Activated T-cell treated with anti-CD3 and anti-CD28 coated beads, Interleukin-2, amount 50 U/mL, for 24 hours (primary cell): ENCODE measurements around the gene ZCCHC2.

ENCODE experiments used
- DNase-seq: peaks from one replicate; pipeline ENCODE4 v3.0.0-alpha.2; 2020
- H3K27ac Mint-ChIP-seq: 2 replicates; pipeline ENCODE4 v1.8.0; 2020; ENCODE audit warnings: mild to moderate bottlenecking, mixed read lengths
- H3K27me3 Mint-ChIP-seq: 2 replicates; pipeline ENCODE4 v1.8.0; 2020; ENCODE audit warnings: mixed read lengths
- H3K36me3 Mint-ChIP-seq: 2 replicates; pipeline ENCODE4 v1.8.0; 2020; ENCODE audit warnings: low read depth, mixed read lengths
- H3K4me1 Mint-ChIP-seq: 2 replicates; pipeline ENCODE4 v1.8.0; 2020; ENCODE audit warnings: low read depth, mixed read lengths
- H3K4me3 Mint-ChIP-seq: 2 replicates; pipeline ENCODE4 v1.8.0; 2020; ENCODE audit warnings: mild to moderate bottlenecking, moderate library complexity, mixed read lengths
- H3K9me3 Mint-ChIP-seq: 2 replicates; pipeline ENCODE4 v1.8.0; 2020; ENCODE audit warnings: mixed read lengths

Gene ZCCHC2

DNA sequence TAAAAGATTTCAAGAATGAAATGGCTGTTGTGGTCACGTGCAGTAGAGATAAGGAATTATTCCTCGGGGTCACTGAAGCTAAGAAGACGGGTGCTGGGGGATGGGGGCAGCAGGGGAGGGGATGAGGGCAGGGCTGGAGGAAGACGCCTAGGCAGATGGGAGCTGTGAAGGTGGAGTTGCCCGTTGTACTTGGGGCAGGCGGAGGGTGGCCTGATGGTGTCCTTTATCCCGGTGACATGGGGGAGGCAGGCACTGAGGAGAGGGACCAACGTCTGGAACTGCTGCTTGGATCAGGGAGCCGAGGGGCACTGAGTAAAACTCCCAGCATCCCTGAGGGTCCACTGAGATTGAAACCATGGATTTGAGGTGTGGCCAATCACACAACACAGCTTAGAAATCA lies 64.9 kb downstream of the ZCCHC2 start:
- Mint-ChIP-seq H3K27me3 (peaks cover 10% of the 10 kb centered on the region), H3K27ac (peak overlapping the region; percentile 65), H3K4me1 (peaks cover 48% of the 10 kb centered on the region)

DNA sequence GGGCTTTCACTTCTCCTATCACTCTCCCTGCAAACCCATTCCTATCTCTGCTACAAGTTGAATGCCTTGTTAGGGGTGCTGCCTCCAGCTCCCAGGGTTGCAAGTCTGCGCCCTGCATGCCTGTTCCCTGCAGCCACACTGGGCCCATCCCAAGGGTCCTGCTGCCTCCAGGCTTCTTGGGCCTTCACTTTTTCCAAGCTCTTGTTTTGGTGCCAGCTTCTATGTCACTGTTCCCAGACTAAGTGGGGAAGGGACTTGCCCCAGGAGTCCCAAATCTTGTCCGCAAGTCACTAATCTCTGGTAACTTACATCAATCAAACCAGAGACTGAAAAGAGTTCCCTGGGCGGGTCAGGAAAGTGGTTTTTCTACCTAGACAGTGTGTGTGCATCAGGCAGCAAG lies 65.4 kb downstream of the ZCCHC2 start:
- peaks cover 10% of the 10 kb centered on the region for H3K27me3 Mint-ChIP-seq
- peaks cover 3% of the 10 kb centered on the region for H3K9me3 Mint-ChIP-seq
- DNase-seq = no peak
- H3K4me1 Mint-ChIP-seq = peaks cover 44% of the 10 kb centered on the region
- no peak overlapping the region for H3K4me3 Mint-ChIP-seq
- H3K27ac Mint-ChIP-seq = no peak overlapping the region
- H3K36me3 Mint-ChIP-seq = peaks cover 30% of the 10 kb centered on the region

More for the DNA sequence above, 64.9 kb downstream of the ZCCHC2 start:
- Mint-ChIP-seq H3K9me3 (peaks cover 3% of the 10 kb centered on the region), H3K36me3 (peaks cover 32% of the 10 kb centered on the region), H3K4me3 (no peak overlapping the region)
- DNase-seq = no peak

DNA sequence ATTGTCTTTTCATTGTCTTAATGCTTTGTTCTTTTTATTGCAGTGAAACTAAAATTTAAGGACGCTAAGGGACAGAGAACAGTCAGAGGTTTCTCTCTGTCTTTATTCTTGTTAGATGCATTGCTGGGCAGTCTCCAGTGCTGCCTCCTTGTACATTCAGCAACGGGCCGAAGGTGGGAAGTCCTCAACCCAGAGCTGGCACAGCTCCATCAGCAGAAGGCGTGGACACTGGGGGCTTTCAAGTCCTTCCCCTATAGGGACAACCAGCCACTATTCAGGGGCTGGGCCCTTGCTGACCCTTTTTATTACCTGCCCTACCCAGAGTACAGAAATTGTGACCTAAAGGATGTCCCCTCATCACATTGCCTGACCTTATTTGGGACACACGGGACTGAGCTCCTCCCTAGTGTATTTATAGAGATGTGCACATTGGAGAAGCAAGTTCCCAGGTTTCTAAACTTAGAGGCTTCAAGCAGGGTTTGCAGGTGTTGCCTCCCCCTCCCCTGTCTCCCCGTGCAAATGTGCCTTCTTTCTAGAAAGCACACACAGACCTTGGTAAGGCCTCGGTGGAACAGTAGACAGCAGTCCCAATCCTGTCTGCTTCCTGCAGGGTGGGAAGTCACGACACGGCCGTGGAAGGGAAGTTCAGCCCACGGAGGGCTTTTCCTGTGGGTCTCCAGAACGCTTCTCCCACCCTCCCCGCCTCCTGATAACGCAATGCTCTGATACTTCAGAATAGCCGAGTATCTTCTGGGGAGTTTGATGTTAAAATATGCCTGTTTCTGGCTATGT lies 68.2 kb downstream of the ZCCHC2 start:
- peaks cover 9% of the 10 kb centered on the region for H3K36me3 Mint-ChIP-seq
- no peak overlapping the region for H3K27ac Mint-ChIP-seq
- DNase-seq = no peak
- H3K27me3 Mint-ChIP-seq = peaks cover 17% of the 10 kb centered on the region
- peaks cover 16% of the 10 kb centered on the region for H3K4me1 Mint-ChIP-seq
- H3K4me3 Mint-ChIP-seq = no peak overlapping the region
- H3K9me3 Mint-ChIP-seq = peaks cover 3% of the 10 kb centered on the region

DNA sequence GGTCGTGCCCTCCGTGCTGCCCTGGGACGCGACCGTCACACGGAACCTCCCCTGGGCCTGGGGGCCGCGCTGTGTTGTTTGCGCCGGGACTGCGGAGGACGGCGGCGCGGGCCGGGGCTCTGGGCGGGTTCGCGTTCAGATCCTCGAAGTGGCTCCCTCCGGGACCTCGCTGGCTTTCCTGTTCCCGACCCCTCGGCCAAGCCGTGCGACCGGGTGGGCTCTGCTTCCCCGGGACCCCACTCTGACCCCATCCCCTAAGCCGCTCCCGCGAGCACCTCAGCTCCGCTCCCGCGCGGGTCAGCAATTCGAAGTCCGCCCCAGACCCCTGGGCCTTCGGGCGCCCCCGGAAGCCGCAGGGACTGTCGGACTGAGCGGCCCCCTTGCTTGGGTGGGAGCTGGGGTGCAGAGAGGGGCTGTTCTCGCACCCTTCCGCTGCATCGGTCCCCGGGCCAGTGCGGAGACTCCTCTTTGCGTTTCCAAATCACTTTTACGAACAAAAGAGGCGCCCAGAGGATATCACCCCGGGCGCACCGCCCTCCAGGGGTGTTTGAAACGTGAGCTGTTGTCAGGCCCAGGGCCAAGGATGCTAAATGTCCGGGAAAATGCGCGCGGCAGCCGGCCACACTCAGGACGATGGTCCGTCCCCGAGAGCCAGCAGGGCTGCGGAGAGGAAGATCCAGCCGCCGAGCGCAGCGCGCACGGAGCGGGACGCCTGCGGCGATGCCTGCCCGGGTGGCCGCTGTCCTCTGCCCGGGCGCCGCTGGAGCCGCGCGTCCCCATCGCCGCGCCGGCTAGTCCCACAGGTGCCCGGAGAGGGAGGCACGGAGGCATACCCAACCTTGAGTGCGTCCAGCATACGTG lies 73.5 kb downstream of the ZCCHC2 start:
- H3K27ac Mint-ChIP-seq = no peak overlapping the region
- H3K27me3 Mint-ChIP-seq = peaks cover 68% of the 10 kb centered on the region

DNA sequence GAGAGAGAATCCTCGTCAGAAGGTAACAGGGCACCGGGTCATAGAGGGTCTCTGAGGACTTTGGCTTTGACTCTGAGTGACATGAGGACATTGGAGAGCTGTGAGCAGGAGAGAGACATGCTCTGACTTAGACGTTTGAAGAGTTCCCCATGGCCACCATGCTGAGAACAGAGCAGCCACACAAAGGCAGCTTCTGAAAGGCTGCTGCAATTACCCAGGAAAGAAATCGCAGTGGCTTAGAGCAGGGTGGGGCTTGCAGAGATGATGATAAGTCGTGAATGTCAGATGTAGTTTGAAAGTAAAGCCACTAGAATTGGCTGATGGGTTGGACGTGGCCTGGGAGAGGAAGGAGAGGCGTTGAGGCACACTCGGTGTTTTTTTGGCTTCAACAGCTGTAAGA lies 79.0 kb downstream of the ZCCHC2 start:
- Mint-ChIP-seq H3K9me3 (no peaks in the 10 kb centered on the region), H3K27ac (no peak overlapping the region), H3K27me3 (peaks cover 63% of the 10 kb centered on the region), H3K4me1 (peaks cover 5% of the 10 kb centered on the region), H3K4me3 (no peak overlapping the region), H3K36me3 (no peaks in the 10 kb centered on the region)
- DNase-seq = no peak

More for the DNA sequence above, 73.5 kb downstream of the ZCCHC2 start:
- no peak for DNase-seq
- Mint-ChIP-seq H3K9me3 (peaks cover 3% of the 10 kb centered on the region), H3K36me3 (no peaks in the 10 kb centered on the region), H3K4me3 (peak overlapping the region; percentile 58), H3K4me1 (peaks cover 10% of the 10 kb centered on the region)

DNA sequence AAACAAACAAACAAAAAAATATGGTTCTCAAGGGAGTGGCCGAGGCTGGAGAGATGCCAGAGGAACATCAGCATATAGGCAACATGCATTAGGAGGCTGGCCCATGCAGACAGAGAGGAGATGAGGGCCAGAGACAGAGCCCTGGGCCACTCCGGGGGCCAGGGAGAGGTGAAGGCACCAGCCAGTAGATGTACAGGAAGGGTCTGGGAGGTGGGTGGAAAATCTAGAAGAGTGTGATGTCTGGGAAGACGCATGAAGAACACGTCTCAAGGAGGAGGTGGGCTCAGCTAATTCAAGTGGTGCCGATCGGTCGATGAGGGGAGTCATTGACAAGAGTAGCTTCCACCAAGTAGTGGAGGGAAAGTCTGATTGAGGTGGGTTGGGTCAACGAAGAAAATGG lies 79.9 kb downstream of the ZCCHC2 start:
- H3K4me1 Mint-ChIP-seq = no peaks in the 10 kb centered on the region
- no peak overlapping the region for H3K4me3 Mint-ChIP-seq
- no peaks in the 10 kb centered on the region for H3K9me3 Mint-ChIP-seq
- peaks cover 55% of the 10 kb centered on the region for H3K27me3 Mint-ChIP-seq
- no peak for DNase-seq
- H3K36me3 Mint-ChIP-seq = no peaks in the 10 kb centered on the region
- no peak overlapping the region for H3K27ac Mint-ChIP-seq

DNA sequence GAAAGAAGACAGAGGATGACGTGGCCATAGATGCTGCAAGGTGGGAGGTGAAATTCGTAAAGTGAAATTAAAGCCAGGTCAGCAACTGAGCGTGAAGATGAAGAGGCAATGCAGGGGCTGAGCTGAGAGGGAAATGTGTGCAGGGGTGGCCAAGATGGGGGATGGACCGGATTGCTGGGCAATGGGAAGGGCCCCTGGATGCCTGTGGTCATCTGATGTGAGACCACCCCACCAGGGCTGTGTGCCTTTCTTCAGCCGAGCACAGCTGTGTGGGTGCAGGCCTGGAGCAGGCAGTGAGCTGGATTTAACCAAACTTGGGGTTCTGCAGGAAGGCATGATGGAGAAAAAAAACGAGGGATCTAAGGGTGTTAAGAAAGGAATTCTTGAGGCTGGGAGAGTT lies 80.4 kb downstream of the ZCCHC2 start:
- no peak overlapping the region for H3K4me3 Mint-ChIP-seq
- no peak for DNase-seq
- no peaks in the 10 kb centered on the region for H3K36me3 Mint-ChIP-seq
- H3K4me1 Mint-ChIP-seq = no peaks in the 10 kb centered on the region
- H3K9me3 Mint-ChIP-seq = no peaks in the 10 kb centered on the region
- H3K27me3 Mint-ChIP-seq = peaks cover 52% of the 10 kb centered on the region
- no peak overlapping the region for H3K27ac Mint-ChIP-seq

DNA sequence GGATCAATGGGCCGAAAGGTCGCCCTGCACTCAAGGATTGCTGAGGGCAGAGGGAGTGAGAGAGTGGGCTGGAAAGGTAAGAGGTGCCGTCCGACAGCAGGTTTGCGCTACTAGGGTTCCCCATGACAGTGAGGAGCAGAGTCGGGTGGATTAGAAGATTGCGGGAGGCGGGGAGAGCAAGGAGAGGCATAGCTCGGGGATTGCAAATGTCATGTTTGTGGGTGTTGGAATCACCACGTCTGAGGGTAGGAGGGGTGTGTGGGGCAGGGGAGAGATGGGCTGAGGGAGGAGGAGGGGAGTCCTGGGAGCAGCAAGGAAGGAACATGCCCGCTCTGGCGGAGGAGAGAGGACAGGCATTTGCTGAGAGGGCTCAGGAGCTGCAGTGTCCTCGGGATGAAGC lies 81.2 kb downstream of the ZCCHC2 start:
- Mint-ChIP-seq H3K36me3 (no peaks in the 10 kb centered on the region), H3K27me3 (peaks cover 44% of the 10 kb centered on the region), H3K9me3 (no peaks in the 10 kb centered on the region), H3K4me3 (no peak overlapping the region), H3K27ac (no peak overlapping the region), H3K4me1 (no peaks in the 10 kb centered on the region)
- no peak for DNase-seq

DNA sequence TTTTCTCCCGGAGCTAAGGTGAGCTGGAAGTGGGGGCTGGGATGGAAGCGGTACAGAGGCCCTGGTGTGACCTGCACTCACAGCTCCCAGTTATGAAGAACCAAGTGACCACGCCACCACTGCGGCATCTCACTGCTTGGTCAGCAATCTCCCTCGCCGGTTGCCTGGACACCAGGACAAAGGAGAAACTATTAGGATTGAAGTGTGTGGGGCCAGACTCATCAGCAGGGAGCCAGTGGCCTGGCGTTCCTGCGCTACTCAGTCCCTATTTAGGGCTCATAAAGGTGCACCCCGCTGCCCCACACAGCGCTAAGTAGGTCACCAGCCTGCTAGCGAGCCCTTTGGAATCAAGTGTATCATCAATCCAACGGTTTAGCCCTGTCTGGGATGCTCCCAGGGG lies 82.9 kb downstream of the ZCCHC2 start:
- H3K9me3 Mint-ChIP-seq = no peaks in the 10 kb centered on the region
- DNase-seq = no peak
- H3K36me3 Mint-ChIP-seq = no peaks in the 10 kb centered on the region
- no peak overlapping the region for H3K27ac Mint-ChIP-seq
- no peak overlapping the region for H3K4me3 Mint-ChIP-seq
- peaks cover 31% of the 10 kb centered on the region for H3K27me3 Mint-ChIP-seq
- no peaks in the 10 kb centered on the region for H3K4me1 Mint-ChIP-seq

DNA sequence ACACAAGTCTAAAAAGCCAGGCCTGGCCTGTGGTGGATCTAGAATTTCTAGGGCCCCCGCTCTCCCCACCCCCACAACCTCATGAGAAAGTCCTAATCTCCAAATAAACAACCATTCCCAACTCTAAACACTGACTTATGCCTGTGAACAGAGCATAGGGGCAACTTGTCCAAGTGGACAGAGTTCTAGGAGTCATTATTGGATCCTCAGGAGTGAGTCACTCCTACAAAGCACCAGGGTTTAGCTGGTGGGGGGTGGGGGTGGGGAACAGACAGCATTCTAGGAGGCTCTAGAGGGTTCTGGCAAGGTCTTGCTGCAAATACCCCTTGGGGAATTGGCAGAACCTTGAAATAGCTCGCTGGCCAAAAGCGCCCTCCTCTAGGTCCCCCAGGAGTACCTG lies 83.3 kb downstream of the ZCCHC2 start:
- Mint-ChIP-seq H3K4me3 (no peak overlapping the region), H3K27ac (no peak overlapping the region)

DNA sequence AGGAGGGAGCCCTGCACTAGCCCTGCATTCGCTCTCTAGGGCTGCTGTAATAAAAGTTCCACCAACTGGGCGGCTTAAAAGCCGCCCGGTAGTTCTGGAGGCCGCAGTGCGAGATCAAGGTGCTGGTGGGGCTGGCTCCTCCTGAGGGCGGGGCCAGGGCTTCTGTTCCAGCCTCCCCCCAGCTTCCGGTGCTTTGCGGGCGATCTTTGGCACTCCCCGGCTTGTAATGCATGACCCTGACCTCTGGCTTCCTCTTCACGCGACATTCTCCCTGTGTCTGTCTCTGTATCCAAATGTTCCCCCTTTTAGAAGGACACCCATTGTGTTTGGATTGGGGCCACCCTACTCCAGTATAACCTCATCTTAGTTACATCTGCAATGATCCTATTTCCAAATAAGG lies 84.5 kb downstream of the ZCCHC2 start:
- Mint-ChIP-seq H3K27me3 (peaks cover 22% of the 10 kb centered on the region), H3K36me3 (no peaks in the 10 kb centered on the region), H3K9me3 (no peaks in the 10 kb centered on the region), H3K27ac (no peak overlapping the region), H3K4me1 (no peaks in the 10 kb centered on the region), H3K4me3 (no peak overlapping the region)
- DNase-seq = no peak

More for the DNA sequence above, 83.3 kb downstream of the ZCCHC2 start:
- Mint-ChIP-seq H3K27me3 (peaks cover 31% of the 10 kb centered on the region), H3K9me3 (no peaks in the 10 kb centered on the region), H3K36me3 (no peaks in the 10 kb centered on the region), H3K4me1 (no peaks in the 10 kb centered on the region)
- no peak for DNase-seq

DNA sequence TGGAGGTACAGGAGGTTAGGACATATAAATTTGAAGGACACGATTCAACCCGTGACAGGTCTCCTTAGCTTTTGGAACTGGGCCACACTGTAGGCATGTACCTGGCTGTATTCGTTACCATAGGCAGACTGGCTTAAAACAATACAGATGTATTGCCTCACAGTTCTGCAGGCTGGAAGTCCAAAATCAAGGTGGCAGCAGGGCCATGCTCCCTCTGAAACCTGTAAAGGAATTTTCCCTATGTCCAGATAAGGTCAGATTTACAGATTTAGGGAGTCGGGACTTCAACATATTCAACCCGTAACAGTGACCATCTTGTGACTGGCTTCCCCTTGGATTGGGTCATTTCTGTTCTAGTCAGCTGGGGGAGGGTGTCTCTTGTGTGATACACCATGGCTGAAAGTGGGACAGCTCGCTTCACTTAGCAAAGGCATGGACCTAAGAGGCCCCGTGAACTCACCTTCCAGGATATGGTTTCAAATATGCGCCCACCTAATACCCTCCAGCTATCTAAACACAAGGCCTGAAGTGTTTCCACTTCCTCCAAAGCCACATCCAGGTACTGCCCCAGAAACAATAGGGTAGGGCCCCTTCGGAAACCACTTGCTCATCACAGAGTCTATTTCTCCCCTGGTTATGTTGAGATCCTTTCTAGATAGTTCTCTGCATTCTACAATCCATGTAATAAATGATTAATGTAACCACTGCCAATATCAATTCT lies 85.0 kb downstream of the ZCCHC2 start:
- no peak for DNase-seq
- Mint-ChIP-seq H3K4me1 (no peaks in the 10 kb centered on the region), H3K4me3 (no peak overlapping the region), H3K9me3 (no peaks in the 10 kb centered on the region), H3K36me3 (no peaks in the 10 kb centered on the region), H3K27ac (no peak overlapping the region), H3K27me3 (peaks cover 22% of the 10 kb centered on the region)

DNA sequence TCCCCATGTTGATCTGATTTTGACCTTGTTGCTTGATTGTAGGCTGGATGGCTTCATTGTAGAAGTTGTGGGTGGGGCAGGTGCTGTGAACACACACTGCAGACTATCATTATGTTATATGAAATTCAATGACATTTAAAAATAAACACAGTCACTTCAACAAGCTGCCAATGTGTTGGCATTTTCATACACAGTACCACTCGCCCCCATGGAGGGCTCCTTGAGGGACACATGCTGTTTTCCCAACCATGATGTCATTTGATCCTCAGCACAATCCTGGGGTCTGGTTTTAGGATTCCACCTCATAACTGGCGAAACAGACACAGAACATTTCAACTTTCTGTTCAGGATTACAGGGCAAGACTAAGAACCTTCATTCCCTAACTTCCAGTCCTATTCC lies 86.9 kb downstream of the ZCCHC2 start:
- no peak overlapping the region for H3K27ac Mint-ChIP-seq
- H3K36me3 Mint-ChIP-seq = no peaks in the 10 kb centered on the region
- H3K4me1 Mint-ChIP-seq = no peaks in the 10 kb centered on the region
- peaks cover 23% of the 10 kb centered on the region for H3K27me3 Mint-ChIP-seq
- DNase-seq = no peak
- H3K9me3 Mint-ChIP-seq = no peaks in the 10 kb centered on the region
- H3K4me3 Mint-ChIP-seq = no peak overlapping the region

DNA sequence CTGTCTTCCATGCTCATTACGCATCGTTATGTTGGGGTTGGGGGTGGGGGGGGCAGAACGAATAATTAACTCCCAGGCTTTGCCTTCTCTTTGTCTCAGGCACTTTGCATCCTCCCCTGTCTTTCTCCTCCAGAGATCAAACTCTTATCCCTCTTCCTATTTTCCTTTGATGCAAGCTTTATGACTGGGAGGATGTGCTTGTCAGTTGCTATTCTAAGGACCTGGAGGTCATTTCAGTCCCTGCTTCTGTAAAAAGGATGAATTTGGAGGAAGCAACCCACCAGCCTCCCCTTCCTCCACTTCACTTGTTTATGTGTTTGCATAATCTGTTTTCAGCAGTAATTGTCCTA lies 87.5 kb downstream of the ZCCHC2 start:
- Mint-ChIP-seq H3K4me3 (no peak overlapping the region), H3K27ac (no peak overlapping the region), H3K36me3 (no peaks in the 10 kb centered on the region), H3K27me3 (peaks cover 27% of the 10 kb centered on the region), H3K9me3 (no peaks in the 10 kb centered on the region), H3K4me1 (no peaks in the 10 kb centered on the region)
- DNase-seq = no peak
